Measurements from ENCODE around the gene ACSF3. TPM values are rescaled to one million over a fixed set of nuclear protein-coding genes. Genes with fewer than 3 reads are reported as not detected.

Gene ACSF3
- total and polyA plus RNA-seq, 3 experiments from 2014 or later, result 35.5 to 43.9 (median 43.6) TPM

DNA sequence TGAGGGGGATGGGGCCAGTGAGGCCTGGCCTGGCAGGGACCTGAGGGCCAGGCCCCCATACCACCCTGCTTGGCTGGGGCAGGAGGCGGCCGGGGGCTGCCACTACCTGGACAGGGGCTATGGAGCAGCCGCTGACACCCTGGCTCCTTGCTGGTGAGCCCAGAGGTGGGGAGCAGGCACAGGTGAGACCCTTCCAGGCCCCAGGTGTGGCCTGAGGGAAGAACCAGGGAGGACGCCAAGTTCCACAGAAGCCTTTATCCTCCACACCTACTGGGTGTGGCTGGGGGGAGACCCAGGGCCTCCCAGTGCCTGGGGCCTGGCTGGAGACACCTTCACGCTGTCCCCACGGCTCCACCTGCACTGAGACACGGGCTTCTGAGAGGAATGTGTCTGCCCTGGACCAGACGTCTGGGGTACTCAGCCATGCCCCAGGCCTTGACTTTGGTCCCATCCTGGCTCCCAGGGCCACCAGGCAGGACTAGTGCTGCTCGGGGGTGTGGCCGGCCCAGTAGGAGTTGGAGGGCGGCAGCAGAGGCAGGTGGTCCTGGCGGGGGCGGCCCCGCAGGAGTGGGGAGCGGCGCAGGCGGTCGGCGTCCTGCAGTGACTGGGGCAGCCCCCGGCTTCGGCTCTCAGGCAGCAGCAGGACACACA is 102.0 kb downstream of the ACSF3 start:
- DNase-seq, result peak in 1 of 5 donors; percentile 46
- Mint-ChIP-seq H3K4me3 (no peak overlapping the region), H3K36me3 (no peaks in the 10 kb centered on the region), H3K27ac (no peak overlapping the region), H3K4me1 (peaks cover 0 to 6% (median 6%) of the 10 kb centered on the region in 3 donors), H3K9me3 (no peaks in the 10 kb centered on the region), H3K27me3 (peaks cover 9 to 20% of the 10 kb centered on the region in 2 donors)
- ChIA-PET CTCF (no interaction called here), POLR2A (no interaction called here)
- H3K36me3 ChIP-seq (ENCODE audit: insufficient read depth, low read length), result no peaks in the 10 kb centered on the region
- H3K4me3 ChIP-seq (ENCODE audit: low read length), result no peak overlapping the region
- peaks cover 6% of the 10 kb centered on the region for H3K4me1 ChIP-seq (ENCODE audit: insufficient read depth, low read length)
- H3K27ac ChIP-seq (ENCODE audit: low read depth, low read length), result no peak overlapping the region
- no peaks in the 10 kb centered on the region for H3K9me3 ChIP-seq (ENCODE audit: low read length)
- H3K27me3 ChIP-seq (ENCODE audit: insufficient read depth, low read length, poor library complexity, severe bottlenecking), result peaks cover 10% of the 10 kb centered on the region

DNA sequence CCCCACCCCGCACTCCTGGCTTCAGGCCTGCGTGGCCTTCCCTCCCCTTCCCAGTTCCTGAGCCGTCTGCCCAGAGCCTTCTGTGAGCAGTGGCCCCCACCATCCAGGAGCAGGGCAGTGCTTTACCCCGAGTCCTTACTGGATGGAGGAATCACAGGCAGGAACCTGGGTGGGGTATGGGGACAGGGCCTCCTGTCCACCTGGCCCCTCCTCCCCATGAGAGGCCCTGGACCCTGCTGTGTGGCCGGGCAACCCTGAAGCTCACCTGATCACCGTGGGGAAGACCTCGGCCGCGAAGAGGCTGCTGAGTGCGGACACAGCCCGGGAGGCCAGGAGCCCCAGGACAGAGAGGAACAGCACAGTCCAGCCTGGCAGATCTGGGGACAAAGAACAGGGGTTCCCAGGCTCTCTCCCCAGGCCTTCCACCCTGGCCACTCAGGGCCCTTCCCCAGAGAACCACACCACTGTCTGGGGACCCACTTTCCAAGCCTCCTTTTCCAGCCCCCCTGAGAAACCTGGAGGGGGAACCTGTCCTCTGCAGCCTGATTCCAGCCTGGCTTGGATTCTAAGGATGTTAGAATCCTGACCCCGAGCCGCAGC is 103.5 kb downstream of the ACSF3 start:
- Histone ChIP-seq H3K4me1 (ENCODE audit: insufficient read depth, low read length) (peaks cover 8% of the 10 kb centered on the region), H3K36me3 (ENCODE audit: insufficient read depth, low read length) (no peaks in the 10 kb centered on the region), H3K27ac (ENCODE audit: low read depth, low read length) (no peak overlapping the region), H3K4me3 (ENCODE audit: low read length) (no peak overlapping the region), H3K9me3 (ENCODE audit: low read length) (no peaks in the 10 kb centered on the region), H3K27me3 (ENCODE audit: insufficient read depth, low read length, poor library complexity, severe bottlenecking) (peaks cover 13% of the 10 kb centered on the region)
- H3K27ac Mint-ChIP-seq, result no peak overlapping the region
- H3K27me3 Mint-ChIP-seq, result peaks cover 13 to 22% of the 10 kb centered on the region in 2 donors
- no peak overlapping the region for H3K4me3 Mint-ChIP-seq
- POLR2A ChIA-PET, result no interaction called here
- peaks cover 0 to under 1% (median 0%) of the 10 kb centered on the region in 5 donors for H3K9me3 Mint-ChIP-seq
- no peaks in the 10 kb centered on the region for H3K36me3 Mint-ChIP-seq
- peaks cover under 1 to 9% (median 6%) of the 10 kb centered on the region in 3 donors for H3K4me1 Mint-ChIP-seq
- DNase-seq, result no peak
- CTCF ChIA-PET, result no interaction called here

DNA sequence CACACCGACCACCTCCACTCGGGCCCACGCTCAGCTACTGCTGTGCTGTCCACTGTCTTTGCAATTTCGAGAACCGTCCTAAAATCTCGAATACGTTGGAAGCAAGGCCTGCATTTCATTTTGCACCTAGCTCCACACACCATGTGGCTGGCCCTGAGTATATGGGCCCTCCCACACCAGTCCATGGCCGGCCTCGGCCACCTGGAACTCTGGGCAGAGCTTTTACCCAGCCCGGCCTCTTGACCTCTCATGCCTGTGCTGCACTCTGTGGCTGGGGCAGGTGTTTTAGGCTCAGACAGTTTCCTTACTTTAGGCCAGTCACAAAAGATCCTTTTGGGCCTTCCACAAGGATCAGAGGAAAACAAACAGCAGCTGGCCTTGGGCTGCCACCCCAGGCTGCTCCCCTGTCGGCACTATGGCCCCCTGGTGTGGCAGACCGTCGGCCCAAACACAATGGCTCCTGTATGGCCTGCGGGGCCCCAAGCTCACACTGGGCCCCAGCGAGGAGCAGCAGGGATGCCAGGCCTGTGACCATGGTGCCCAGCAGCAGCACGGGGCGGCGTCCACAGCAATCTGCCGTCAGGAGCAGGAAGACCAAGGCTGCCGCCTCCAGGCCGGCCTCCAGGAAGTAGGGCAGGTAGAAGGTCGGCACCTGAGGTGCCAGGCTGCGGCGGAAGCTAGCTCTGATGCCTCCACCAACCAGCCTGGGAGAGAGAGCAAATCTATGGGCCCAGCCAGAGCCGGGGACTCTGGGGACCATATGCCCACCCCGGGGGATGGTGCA is 104.2 kb downstream of the ACSF3 start:
- Mint-ChIP-seq H3K4me3 (no peak overlapping the region), H3K9me3 (peaks cover 0 to 6% (median 2%) of the 10 kb centered on the region in 5 donors), H3K27me3 (peaks cover 18 to 26% of the 10 kb centered on the region in 2 donors), H3K4me1 (peaks cover 8 to 13% (median 11%) of the 10 kb centered on the region in 3 donors), H3K36me3 (no peaks in the 10 kb centered on the region), H3K27ac (no peak overlapping the region)
- Histone ChIP-seq H3K27ac (ENCODE audit: low read depth, low read length) (no peak overlapping the region), H3K4me1 (ENCODE audit: insufficient read depth, low read length) (peaks cover 8% of the 10 kb centered on the region), H3K27me3 (ENCODE audit: insufficient read depth, low read length, poor library complexity, severe bottlenecking) (peaks cover 17% of the 10 kb centered on the region), H3K4me3 (ENCODE audit: low read length) (no peak overlapping the region), H3K9me3 (ENCODE audit: low read length) (peaks cover 4% of the 10 kb centered on the region), H3K36me3 (ENCODE audit: insufficient read depth, low read length) (no peaks in the 10 kb centered on the region)
- POLR2A ChIA-PET, result no interaction called here
- CTCF ChIA-PET, result no interaction called here
- DNase-seq, result no peak

GRCh38 chr16:89198417-89199240 is 105.0 kb downstream of the ACSF3 start:
- H3K27ac ChIP-seq (ENCODE audit: low read depth, low read length), result no peak overlapping the region
- Mint-ChIP-seq H3K4me1 (peaks cover 13 to 17% (median 16%) of the 10 kb centered on the region in 3 donors), H3K27ac (no peak overlapping the region), H3K9me3 (peaks cover 0 to 11% (median 7%) of the 10 kb centered on the region in 5 donors), H3K36me3 (no peaks in the 10 kb centered on the region), H3K27me3 (peaks cover 25 to 34% of the 10 kb centered on the region in 2 donors), H3K4me3 (peak overlapping the region in 1 of 7 donors; percentile 44)
- DNase-seq, result no peak
- H3K4me1 ChIP-seq (ENCODE audit: insufficient read depth, low read length), result peaks cover 8% of the 10 kb centered on the region
- peaks cover 4% of the 10 kb centered on the region for H3K9me3 ChIP-seq (ENCODE audit: low read length)
- no peaks in the 10 kb centered on the region for H3K36me3 ChIP-seq (ENCODE audit: insufficient read depth, low read length)
- H3K4me3 ChIP-seq (ENCODE audit: low read length), result no peak overlapping the region
- H3K27me3 ChIP-seq (ENCODE audit: insufficient read depth, low read length, poor library complexity, severe bottlenecking), result peaks cover 25% of the 10 kb centered on the region
- CTCF ChIA-PET, result no interaction called here
- POLR2A ChIA-PET, result no interaction called here

GRCh38 chr16:89199241-89200123 is 105.8 kb downstream of the ACSF3 start:
- Histone ChIP-seq H3K9me3 (ENCODE audit: low read length) (peaks cover 4% of the 10 kb centered on the region), H3K4me1 (ENCODE audit: insufficient read depth, low read length) (peaks cover 8% of the 10 kb centered on the region), H3K36me3 (ENCODE audit: insufficient read depth, low read length) (no peaks in the 10 kb centered on the region), H3K27ac (ENCODE audit: low read depth, low read length) (no peak overlapping the region), H3K4me3 (ENCODE audit: low read length) (no peak overlapping the region), H3K27me3 (ENCODE audit: insufficient read depth, low read length, poor library complexity, severe bottlenecking) (peaks cover 26% of the 10 kb centered on the region)
- H3K27me3 Mint-ChIP-seq, result peaks cover 32 to 41% of the 10 kb centered on the region in 2 donors
- H3K4me3 Mint-ChIP-seq, result peak overlapping the region in 3 of 7 donors; percentile 29 to 61 (median 35)
- ChIA-PET POLR2A (no interaction called here), CTCF (interaction anchor here (0.6 kb wide), 1 partner anchor 41 kb away, joined by 3 read pairs; no protein-coding TSS in a partner anchor)
- peak overlapping the region in 2 of 8 donors; percentile 32 to 72 for H3K27ac Mint-ChIP-seq
- peaks cover 0 to 11% (median 7%) of the 10 kb centered on the region in 5 donors for H3K9me3 Mint-ChIP-seq
- no peaks in the 10 kb centered on the region for H3K36me3 Mint-ChIP-seq
- DNase-seq, result no peak
- H3K4me1 Mint-ChIP-seq, result peaks cover 13 to 17% (median 16%) of the 10 kb centered on the region in 3 donors

GRCh38 chr16:89200124-89200849 is 106.6 kb downstream of the ACSF3 start, which contains the start of gene SLC22A31:
Gene SLC22A31, minus strand, starts transcription at chr16:89200537. Its CDS starts 36 bp downstream, at chr16:89200501.
- Histone ChIP-seq H3K27me3 (ENCODE audit: insufficient read depth, low read length, poor library complexity, severe bottlenecking) (peaks cover 26% of the 10 kb centered on the region), H3K4me1 (ENCODE audit: insufficient read depth, low read length) (peaks cover 8% of the 10 kb centered on the region), H3K27ac (ENCODE audit: low read depth, low read length) (no peak within 1 kb of the TSS), H3K36me3 (ENCODE audit: insufficient read depth, low read length) (no peaks in the 10 kb centered on the region), H3K4me3 (ENCODE audit: low read length) (no peak within 1 kb of the TSS), H3K9me3 (ENCODE audit: low read length) (peaks cover 4% of the 10 kb centered on the region)
- H3K4me3 Mint-ChIP-seq, result peak within 1 kb of the TSS in 4 of 7 donors; percentile 34 to 63 (median 60)
- CTCF ChIA-PET, result interaction anchor here (0.6 kb wide), 1 partner anchor 40 kb away, joined by 3 read pairs; no protein-coding TSS in a partner anchor
- H3K27me3 Mint-ChIP-seq, result peaks cover 37 to 41% of the 10 kb centered on the region in 2 donors
- POLR2A ChIA-PET, result no interaction called here
- peaks cover 0 to 11% (median 7%) of the 10 kb centered on the region in 5 donors for H3K9me3 Mint-ChIP-seq
- peaks cover 13 to 17% (median 16%) of the 10 kb centered on the region in 3 donors for H3K4me1 Mint-ChIP-seq
- DNase-seq, result no peak
- H3K27ac Mint-ChIP-seq, result peak within 1 kb of the TSS in 3 of 8 donors; percentile 32 to 72 (median 39)
- no peaks in the 10 kb centered on the region for H3K36me3 Mint-ChIP-seq
